Measurements from ENCODE around the gene PVRIG. TPM values are rescaled to one million over a fixed set of nuclear protein-coding genes. Genes with fewer than 3 reads are reported as not detected.
A peak's percentile ranks its signal among the peaks of the same experiment; 100 is the strongest.
"Not testable (repeated sequence)": the region's sequence is repeated elsewhere in the genome, so short reads cannot be mapped to it uniquely, and the experiment has no call there.

The PVRIG gene
- total RNA-seq, 1 experiment from 2014 or later, result 0.70 TPM

DNA sequence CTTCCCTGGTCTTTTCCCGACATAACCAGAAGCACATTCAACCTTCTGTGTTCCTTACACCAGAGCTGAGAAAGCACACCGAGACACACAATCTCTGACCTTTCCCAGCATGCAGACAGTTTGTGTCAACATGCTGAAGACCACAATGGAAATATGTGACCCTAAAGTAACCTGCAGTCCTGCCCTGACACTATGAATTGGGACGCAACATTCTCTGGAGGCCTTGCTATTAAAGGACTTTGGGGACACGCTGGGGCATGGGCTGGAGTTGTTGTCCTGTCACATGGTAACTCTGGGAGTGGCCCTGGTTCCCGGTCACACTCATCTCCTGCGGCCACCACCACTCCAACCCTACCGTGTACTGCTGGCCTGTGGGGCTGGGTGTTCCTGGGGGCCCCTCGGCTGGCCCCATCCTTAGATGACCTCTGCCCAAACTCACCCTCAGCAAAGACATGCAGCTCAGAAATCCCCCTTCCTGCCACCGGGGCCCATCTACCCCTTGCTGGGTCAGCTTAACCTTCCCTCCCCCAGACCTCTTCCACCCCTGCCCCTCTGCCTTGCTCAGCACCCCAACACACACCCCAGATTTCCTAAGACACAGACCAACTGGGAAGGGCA is 25.3 kb downstream of the PVRIG start:
- not testable (repeated sequence) for H4K91ac ChIP-seq (ENCODE audit: insufficient read length, low read depth, low read length); H2BK15ac ChIP-seq (ENCODE audit: low read depth, low read length); H4K5ac ChIP-seq (ENCODE audit: insufficient read length, low read depth, low read length); H2BK20ac ChIP-seq (ENCODE audit: low read depth, low read length, poor library complexity, severe bottlenecking); H3K23ac ChIP-seq (ENCODE audit: insufficient read length, low read depth, low read length); H3K27me3 Mint-ChIP-seq (ENCODE audit: low read depth); H3K36me3 Mint-ChIP-seq (ENCODE audit: insufficient read depth in 1 of 3, low read depth in 3 of 3); H2AFZ ChIP-seq (ENCODE audit: low read length); H3K79me2 ChIP-seq (ENCODE audit: insufficient read depth, low read length); H2BK12ac ChIP-seq (ENCODE audit: insufficient read length, low read depth, low read length); H3K27me3 ChIP-seq (ENCODE audit: insufficient read depth, low read length); H3T11ph ChIP-seq (ENCODE audit: low read length); H3K9me3 Mint-ChIP-seq; H3K9me3 ChIP-seq (ENCODE audit: control insufficient read depth, low read depth, low read length); H3K9ac ChIP-seq (ENCODE audit: extremely low read depth, insufficient read length, low read length); H4K20me1 ChIP-seq (ENCODE audit: control insufficient read depth, insufficient read depth, insufficient read length); H3K4me1 ChIP-seq (ENCODE audit: insufficient read depth, low read length); H3K79me1 ChIP-seq (ENCODE audit: insufficient read depth, low read depth, low read length, poor library complexity, severe bottlenecking); H2AK5ac ChIP-seq (ENCODE audit: insufficient read length, low read length); H4K8ac ChIP-seq (replicated peaks; ENCODE audit: insufficient read length, low read depth, low read length); H3K4ac ChIP-seq (ENCODE audit: low read depth, low read length); DNase-seq; H2BK120ac ChIP-seq (ENCODE audit: low read depth, low read length, poor library complexity, severe bottlenecking); H2BK5ac ChIP-seq (ENCODE audit: insufficient read length, low read length); H3K23me2 ChIP-seq (ENCODE audit: insufficient read length, low read depth, low read length, poor library complexity, severe bottlenecking); H3K27ac ChIP-seq (ENCODE audit: insufficient read length, low read depth, low read length); H3K4me3 Mint-ChIP-seq; H3K14ac ChIP-seq (ENCODE audit: insufficient read depth, low read length); H3K18ac ChIP-seq (ENCODE audit: insufficient read length, low read depth, low read length); H3K4me2 ChIP-seq (ENCODE audit: insufficient read depth, insufficient read length, low read length); H3K56ac ChIP-seq (ENCODE audit: insufficient read length, low read depth, low read length)
- H3K4me1 Mint-ChIP-seq, result peaks cover 44 to 58% of the 10 kb centered on the region in 2 experiments
- WGBS (ENCODE audit: extremely low coverage, insufficient read length, low lambda C conversion rate), result no CpG with 5 or more reads among the region's 9 CpGs
- H3K27ac Mint-ChIP-seq, result peak overlapping the region; percentile 37 to 81 (median 77); a peak in 5 of 7 replicates

DNA sequence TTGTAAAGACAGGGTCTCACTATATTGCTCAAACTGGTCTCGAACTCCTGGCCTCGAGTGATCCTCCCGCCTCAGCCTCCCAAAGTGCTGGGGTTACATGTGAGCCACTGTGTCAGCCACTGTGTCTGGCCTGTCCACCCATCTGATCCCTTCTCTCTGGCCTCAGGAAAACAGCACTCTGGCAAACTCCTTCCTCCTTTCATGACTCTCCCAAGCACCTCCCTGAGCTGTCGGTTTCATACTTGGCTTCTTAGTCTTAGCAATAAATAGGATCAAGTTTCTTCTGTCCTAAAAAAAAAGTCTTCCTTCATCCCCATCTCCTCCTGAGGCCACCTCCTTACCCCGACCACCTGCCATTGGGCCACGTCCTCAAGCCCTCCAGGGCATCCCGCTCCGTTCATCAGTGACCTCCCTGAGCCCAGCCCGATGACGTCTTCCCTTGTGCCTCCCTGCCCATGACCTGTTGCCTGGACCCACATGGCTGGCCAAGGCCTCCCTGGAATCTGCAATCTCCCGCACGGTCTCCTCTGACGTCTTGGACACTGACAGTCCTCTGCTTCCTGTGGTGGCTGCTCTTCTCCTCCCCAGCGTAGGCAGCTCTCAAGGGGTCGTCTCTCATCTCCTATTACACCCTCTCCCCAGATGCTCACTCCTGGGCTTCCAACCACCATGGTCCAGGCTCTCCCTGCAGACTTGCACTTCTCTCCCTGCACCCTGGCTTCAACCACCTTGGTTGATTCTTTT is 26.5 kb downstream of the PVRIG start:
- not testable (repeated sequence) for H3K79me2 ChIP-seq (ENCODE audit: insufficient read depth, low read length); H2BK15ac ChIP-seq (ENCODE audit: low read depth, low read length); H3T11ph ChIP-seq (ENCODE audit: low read length); H2BK120ac ChIP-seq (ENCODE audit: low read depth, low read length, poor library complexity, severe bottlenecking); H3K23me2 ChIP-seq (ENCODE audit: insufficient read length, low read depth, low read length, poor library complexity, severe bottlenecking); H2BK20ac ChIP-seq (ENCODE audit: low read depth, low read length, poor library complexity, severe bottlenecking); H2BK12ac ChIP-seq (ENCODE audit: insufficient read length, low read depth, low read length); H3K79me1 ChIP-seq (ENCODE audit: insufficient read depth, low read depth, low read length, poor library complexity, severe bottlenecking); H3K56ac ChIP-seq (ENCODE audit: insufficient read length, low read depth, low read length); H3K27me3 ChIP-seq (ENCODE audit: insufficient read depth, low read length); H3K27me3 Mint-ChIP-seq (ENCODE audit: low read depth); H2BK5ac ChIP-seq (ENCODE audit: insufficient read length, low read length); H4K8ac ChIP-seq (replicated peaks; ENCODE audit: insufficient read length, low read depth, low read length); H3K4ac ChIP-seq (ENCODE audit: low read depth, low read length); H3K9me3 Mint-ChIP-seq; H3K9me3 ChIP-seq (ENCODE audit: control insufficient read depth, low read depth, low read length); H3K23ac ChIP-seq (ENCODE audit: insufficient read length, low read depth, low read length); H3K36me3 Mint-ChIP-seq (ENCODE audit: insufficient read depth in 1 of 3, low read depth in 3 of 3); H3K4me2 ChIP-seq (ENCODE audit: insufficient read depth, insufficient read length, low read length); DNase-seq; H3K9ac ChIP-seq (ENCODE audit: extremely low read depth, insufficient read length, low read length); H2AK5ac ChIP-seq (ENCODE audit: insufficient read length, low read length); H2AFZ ChIP-seq (ENCODE audit: low read length); H4K5ac ChIP-seq (ENCODE audit: insufficient read length, low read depth, low read length); H3K4me1 ChIP-seq (ENCODE audit: insufficient read depth, low read length); H3K4me3 Mint-ChIP-seq; H4K91ac ChIP-seq (ENCODE audit: insufficient read length, low read depth, low read length); H4K20me1 ChIP-seq (ENCODE audit: control insufficient read depth, insufficient read depth, insufficient read length); H3K14ac ChIP-seq (ENCODE audit: insufficient read depth, low read length); H3K27ac ChIP-seq (ENCODE audit: insufficient read length, low read depth, low read length)
- peak overlapping the region; percentile 17 to 98 (median 59); a peak in 6 of 7 replicates for H3K27ac Mint-ChIP-seq
- WGBS (ENCODE audit: extremely low coverage, insufficient read length, low lambda C conversion rate), result no CpG with 5 or more reads among the region's 15 CpGs
- H3K4me1 Mint-ChIP-seq, result peaks cover 44 to 58% of the 10 kb centered on the region in 2 experiments
- H3K18ac ChIP-seq (ENCODE audit: insufficient read length, low read depth, low read length), result peak overlapping the region; percentile 70

All from H9 (cell line).